SU-DHL-6 (cell line): Measurements from ENCODE around the gene TMEM37.

Experiments
- H2AFZ ChIP-seq: fragments of 200-600 bp; sonication (generic); 2 replicates; pipeline ENCODE4 v1.6.1; 2014; ENCODE audit warnings: low read depth, mild to moderate bottlenecking, moderate library complexity, mixed read lengths, antibody characterized with exemption, low read length; ENCODE audit not compliant: severe bottlenecking
- H3F3A ChIP-seq: fragments of 200-600 bp; shearing (Covaris generic); 2 replicates; pipeline ENCODE4 v1.6.0; 2016; ENCODE audit warnings: antibody characterized with exemption, mild to moderate bottlenecking; ENCODE audit not compliant: insufficient read depth
- H3K27ac ChIP-seq: fragments of 200-600 bp; sonication (generic); 2 replicates; pipeline ENCODE4 v1.5.1; 2016; ENCODE audit warnings: low read depth, mild to moderate bottlenecking, low read length, moderate library complexity, mixed read lengths
- H3K27me3 ChIP-seq: fragments of 200-600 bp; sonication (generic), shearing (Covaris generic); 2 replicates; pipeline ENCODE4 v1.6.0; 2014; ENCODE audit warnings: mild to moderate bottlenecking, low read length
- H3K36me3 ChIP-seq: fragments of 200-600 bp; sonication (generic); 2 replicates; pipeline ENCODE4 v1.6.1; 2014; ENCODE audit warnings: mild to moderate bottlenecking, low read length, mixed read lengths
- H3K4me2 ChIP-seq: fragments of 300-600, 200-600 bp; shearing (Covaris generic), sonication (generic); 2 replicates; pipeline ENCODE4 v1.6.0; 2014; ENCODE audit warnings: low read length, low read depth, mild to moderate bottlenecking; ENCODE audit not compliant: poor library complexity, severe bottlenecking
- H3K4me3 ChIP-seq: fragments of 200-600 bp; sonication (generic); 2 replicates; pipeline ENCODE4 v1.5.1; 2014; ENCODE audit warnings: antibody characterized with exemption, low read length, mild to moderate bottlenecking, mixed read lengths; ENCODE audit not compliant: insufficient read depth, poor library complexity, severe bottlenecking
- H3K79me2 ChIP-seq: fragments of 200-600 bp; sonication (generic); 2 replicates; pipeline ENCODE4 v1.6.1; 2014; ENCODE audit warnings: mild to moderate bottlenecking, low read length, moderate library complexity; ENCODE audit not compliant: insufficient read depth
- H3K9ac ChIP-seq: fragments of 200-600 bp; sonication (generic); 2 replicates; pipeline ENCODE4 v1.7.0; 2014; ENCODE audit warnings: mild to moderate bottlenecking, low read length
- H3K9me2 ChIP-seq: fragments of 200-600 bp; sonication (generic); replicated peaks from 2 replicates; pipeline ENCODE4 v1.6.1; 2014; ENCODE audit warnings: low read length; ENCODE audit not compliant: insufficient read depth
- H3K9me3 ChIP-seq: fragments of 200-600 bp; sonication (generic); 2 replicates; pipeline ENCODE4 v1.6.1; 2014; ENCODE audit warnings: low read length, mixed read lengths; ENCODE audit not compliant: insufficient read depth
- H4K20me1 ChIP-seq: fragments of 200-600 bp; sonication (generic); 2 replicates; pipeline ENCODE4 v1.6.1; 2014; ENCODE audit warnings: low read depth, mild to moderate bottlenecking, antibody characterized with exemption, low read length, moderate library complexity, mixed read lengths
- CTCF ChIP-seq: fragments of 200-600 bp; sonication (generic); IDR thresholded peaks from one replicate; pipeline ENCODE4 v1.5.1; 2017; ENCODE audit warnings: antibody characterized with exemption, mild to moderate bottlenecking, low read length, moderate library complexity; ENCODE audit not compliant: insufficient read depth, poor library complexity, severe bottlenecking
- EZH2phosphoT487 ChIP-seq: fragments of 200-600 bp; sonication (generic), shearing (Covaris generic); conservative IDR thresholded peaks from 2 replicates; pipeline ENCODE4 v1.6.1; 2018; ENCODE audit warnings: mild to moderate bottlenecking, antibody characterized with exemption, low read length, moderate library complexity, mixed read lengths

The TMEM37 gene

GRCh38 chr2:119483896-119484718 is 52.5 kb downstream of the TMEM37 start:
- H3K79me2 ChIP-seq = no peaks in the 10 kb centered on the region
- H3K27me3 ChIP-seq = no peaks in the 10 kb centered on the region
- H3K4me3 ChIP-seq = no peak overlapping the region
- H3K27ac ChIP-seq = no peak overlapping the region
- no peak overlapping the region for H3K4me2 ChIP-seq
- no peaks in the 10 kb centered on the region for H3K9me3 ChIP-seq
- H3K9me2 ChIP-seq = no peaks in the 10 kb centered on the region
- no peaks in the 10 kb centered on the region for H4K20me1 ChIP-seq
- H2AFZ ChIP-seq = no peak overlapping the region
- H3K9ac ChIP-seq = no peak overlapping the region
- no peak for TF ChIP-seq EZH2phosphoT487
- TF ChIP-seq CTCF = no peak
- no peaks in the 10 kb centered on the region for H3K36me3 ChIP-seq
- H3F3A ChIP-seq = no peaks in the 10 kb centered on the region

GRCh38 chr2:119484834-119485233 is 53.2 kb downstream of the TMEM37 start:
- Histone ChIP-seq H3K4me3 (no peak overlapping the region), H3K36me3 (no peaks in the 10 kb centered on the region), H2AFZ (no peak overlapping the region), H3K27me3 (no peaks in the 10 kb centered on the region), H4K20me1 (no peaks in the 10 kb centered on the region), H3K79me2 (no peaks in the 10 kb centered on the region), H3F3A (no peaks in the 10 kb centered on the region), H3K27ac (no peak overlapping the region), H3K9me3 (no peaks in the 10 kb centered on the region), H3K9me2 (no peaks in the 10 kb centered on the region), H3K4me2 (no peak overlapping the region), H3K9ac (no peak overlapping the region)
- TF ChIP-seq EZH2phosphoT487 (no peak), CTCF (no peak)

- H3K27ac ChIP-seq = no peak overlapping the region
- no peak overlapping the region for H3K9ac ChIP-seq
These were observed 53.9 kb downstream of the TMEM37 start for GRCh38 chr2:119485336-119486110.

More at GRCh38 chr2:119485336-119486110, 53.9 kb downstream of the TMEM37 start:
- Histone ChIP-seq H4K20me1 (no peaks in the 10 kb centered on the region), H3K36me3 (no peaks in the 10 kb centered on the region), H2AFZ (no peak overlapping the region), H3K4me3 (no peak overlapping the region), H3K27me3 (no peaks in the 10 kb centered on the region), H3K9me3 (no peaks in the 10 kb centered on the region), H3F3A (no peaks in the 10 kb centered on the region), H3K4me2 (no peak overlapping the region), H3K79me2 (no peaks in the 10 kb centered on the region), H3K9me2 (no peaks in the 10 kb centered on the region)
- TF ChIP-seq CTCF (no peak), EZH2phosphoT487 (no peak)
